PC-3 (cell line): ENCODE data around the gene OOSP3.

Experiments used
- CTCF ChIP-seq: fragments of 300-600 bp; sonication (generic); conservative IDR thresholded peaks from 2 replicates; pipeline ENCODE4 v1.5.1; 2017; ENCODE audit warnings: antibody characterized with exemption, low read depth, mild to moderate bottlenecking, low read length
- EZH2 ChIP-seq: fragments of 300-600 bp; sonication (generic); IDR thresholded peaks from one replicate; pipeline ENCODE4 v1.6.1; 2017; ENCODE audit warnings: antibody characterized with exemption, mild to moderate bottlenecking, low read length; ENCODE audit not compliant: unreplicated experiment
- EZH2phosphoT487 ChIP-seq: fragments of 300-600 bp; sonication (generic); IDR thresholded peaks from 2 replicates; pipeline ENCODE4 v1.6.1; 2018; ENCODE audit warnings: mild to moderate bottlenecking, antibody characterized with exemption, low read length, borderline replicate concordance

GRCh38 chr11:59829358-59829757, 49.2 kb upstream of the OOSP3 start:
- no peak for TF ChIP-seq EZH2
- no peak for TF ChIP-seq CTCF
- no peak for TF ChIP-seq EZH2phosphoT487
